ENCODE data around the gene SRI.

SRI gene

DNA sequence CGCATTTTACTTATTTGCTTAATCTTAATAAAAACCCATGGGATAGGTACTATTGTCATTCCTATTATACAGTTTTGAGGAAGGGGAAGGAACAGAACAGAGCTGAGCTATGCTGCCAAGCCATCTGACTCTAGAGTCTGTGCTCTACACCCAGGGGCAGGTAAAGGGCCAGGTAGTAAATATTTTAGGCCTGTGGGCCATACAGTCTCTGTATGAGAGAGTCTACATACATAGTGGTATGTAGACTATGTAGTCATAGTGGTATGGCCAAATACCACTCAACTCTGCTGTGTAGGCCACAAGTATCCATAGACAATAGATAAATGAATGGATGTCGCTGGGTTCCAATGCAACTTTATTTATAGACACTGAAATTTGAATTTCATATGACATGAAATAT, 3.4 kb upstream of the SRI start:
- peaks cover 2% of the 10 kb centered on the region for H3K4me1 ChIP-seq (ENCODE audit: control insufficient read depth, insufficient read depth, low read length)
- H3K27me3 ChIP-seq (ENCODE audit: control insufficient read depth, insufficient read depth, low read length): no peaks in the 10 kb centered on the region
- H3K9me3 ChIP-seq (ENCODE audit: control insufficient read depth, insufficient read depth, low read length): no peaks in the 10 kb centered on the region
- no peak overlapping the region for H3K4me3 ChIP-seq (ENCODE audit: low read depth, low read length)
- no peak overlapping the region for H3K9ac ChIP-seq (ENCODE audit: low read depth, low read length)
- no peaks in the 10 kb centered on the region for H3K36me3 ChIP-seq (ENCODE audit: control insufficient read depth, insufficient read depth, low read length)

DNA sequence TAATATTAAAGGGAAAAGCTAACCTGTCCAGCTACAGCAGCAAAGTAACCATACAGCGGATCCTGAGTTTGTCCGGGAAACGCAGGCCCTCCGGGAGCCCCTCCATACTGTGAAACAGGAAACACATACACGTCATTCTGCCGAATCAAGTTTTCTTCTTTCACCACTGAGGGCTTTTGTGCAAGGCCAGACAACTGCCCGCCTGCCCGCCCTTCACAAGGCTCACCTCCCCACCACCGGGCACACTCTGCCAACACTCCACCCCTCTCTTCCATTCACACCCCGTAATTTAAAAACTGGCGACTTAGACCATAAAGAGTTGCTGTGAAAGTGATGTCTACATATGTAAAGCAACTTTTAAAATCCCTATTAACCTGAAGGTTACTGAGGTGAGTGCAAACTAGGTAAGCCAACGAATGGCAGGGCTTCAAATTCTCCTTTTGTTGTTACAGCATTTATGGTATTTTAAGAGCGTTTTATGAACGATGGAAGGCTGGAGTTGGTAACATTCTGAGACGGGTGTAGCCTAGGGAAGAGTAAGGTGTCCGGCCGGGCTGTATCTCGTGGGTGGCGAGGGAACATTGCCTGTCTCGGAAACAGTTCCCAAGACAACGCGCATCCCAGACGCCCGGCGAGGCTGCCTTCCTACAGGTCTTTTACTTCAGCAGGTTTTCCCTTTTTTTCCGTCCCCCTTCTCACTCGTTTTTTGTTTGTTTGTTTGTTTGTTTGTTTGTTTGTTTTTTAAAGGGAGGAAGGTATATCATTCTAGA, 817 bp downstream of the SRI start:
- Histone ChIP-seq H3K4me3 (ENCODE audit: low read depth, low read length) (peak overlapping the region; percentile 56), H3K9me3 (ENCODE audit: control insufficient read depth, insufficient read depth, low read length) (no peaks in the 10 kb centered on the region), H3K4me1 (ENCODE audit: control insufficient read depth, insufficient read depth, low read length) (peaks cover 23% of the 10 kb centered on the region), H3K9ac (ENCODE audit: low read depth, low read length) (peak overlapping the region; percentile 26), H3K27me3 (ENCODE audit: control insufficient read depth, insufficient read depth, low read length) (no peaks in the 10 kb centered on the region), H3K36me3 (ENCODE audit: control insufficient read depth, insufficient read depth, low read length) (no peaks in the 10 kb centered on the region)

DNA sequence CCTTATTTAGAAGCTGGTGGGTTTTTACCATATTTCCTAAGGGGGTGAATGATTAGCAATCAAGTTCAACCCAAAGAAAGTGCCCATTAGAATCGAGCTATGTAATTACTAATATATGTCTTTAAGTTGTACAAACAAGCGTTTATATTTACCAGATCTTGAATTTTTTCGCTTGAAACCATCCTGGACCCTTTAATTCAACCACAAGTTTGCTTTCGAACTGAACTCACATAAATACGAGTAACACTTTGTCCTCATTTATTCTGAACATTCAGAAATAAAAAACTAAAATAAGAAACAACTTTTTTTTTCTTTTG, 1.5 kb downstream of the SRI start:
- Histone ChIP-seq H3K9ac (ENCODE audit: low read depth, low read length) (no peak overlapping the region), H3K4me1 (ENCODE audit: control insufficient read depth, insufficient read depth, low read length) (peaks cover 23% of the 10 kb centered on the region), H3K27me3 (ENCODE audit: control insufficient read depth, insufficient read depth, low read length) (no peaks in the 10 kb centered on the region), H3K9me3 (ENCODE audit: control insufficient read depth, insufficient read depth, low read length) (no peaks in the 10 kb centered on the region), H3K36me3 (ENCODE audit: control insufficient read depth, insufficient read depth, low read length) (no peaks in the 10 kb centered on the region), H3K4me3 (ENCODE audit: low read depth, low read length) (peak overlapping the region; percentile 56)

DNA sequence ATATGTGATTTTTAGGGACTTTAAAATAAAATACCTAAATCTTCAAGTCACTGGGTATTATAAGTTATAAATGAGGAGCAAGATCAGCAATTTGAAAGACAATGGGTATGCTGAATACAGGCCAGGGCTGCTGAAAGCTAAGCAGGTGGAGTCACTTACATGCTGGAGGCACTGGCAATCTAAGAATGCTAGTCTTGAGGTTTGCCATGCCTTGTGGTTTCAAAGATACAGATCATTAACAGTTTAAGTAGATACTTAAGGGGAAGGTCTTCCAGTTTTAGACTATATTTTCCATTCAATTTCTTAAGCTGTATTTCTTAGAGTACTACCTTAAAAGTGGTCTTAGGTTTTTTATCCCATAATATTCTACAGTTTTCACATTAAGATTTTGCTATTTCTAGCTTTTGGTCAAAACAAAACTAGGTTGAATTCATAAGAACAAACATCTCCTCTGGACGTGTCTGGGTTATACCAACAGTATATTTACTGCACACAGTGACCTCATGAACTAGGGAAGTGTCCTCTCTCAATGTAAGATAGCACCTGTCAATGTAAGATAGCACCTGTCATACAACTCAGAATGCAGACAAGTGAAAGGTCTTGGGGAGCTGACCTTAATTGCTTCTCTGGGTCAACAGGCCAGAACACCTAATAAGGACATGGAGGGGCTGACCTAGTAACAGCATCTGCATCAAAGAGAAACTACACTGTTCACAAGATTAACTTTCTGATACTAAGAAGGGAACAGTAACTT, 2.0 kb downstream of the SRI start:
- Histone ChIP-seq H3K4me3 (ENCODE audit: low read depth, low read length) (no peak overlapping the region), H3K36me3 (ENCODE audit: control insufficient read depth, insufficient read depth, low read length) (no peaks in the 10 kb centered on the region), H3K9ac (ENCODE audit: low read depth, low read length) (no peak overlapping the region)

DNA sequence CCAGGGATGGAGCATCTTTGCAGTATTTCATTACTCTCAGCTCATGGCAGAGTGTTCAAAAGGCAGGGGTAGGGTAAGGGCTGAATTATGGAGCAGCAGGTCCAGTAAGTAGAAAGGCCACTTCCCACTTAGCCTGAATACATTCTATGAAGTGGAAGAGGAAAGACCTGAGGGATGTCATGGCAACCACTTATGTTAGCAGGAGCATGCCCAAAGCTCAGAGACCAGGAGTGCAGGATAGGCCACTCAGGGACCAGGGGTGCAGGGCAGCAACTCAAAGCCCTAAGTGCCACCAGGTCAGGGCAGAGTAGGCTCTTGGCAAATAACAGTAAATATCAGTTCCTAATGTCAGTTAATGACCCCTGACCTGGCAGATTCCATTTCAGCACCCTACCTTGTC, 3.6 kb downstream of the SRI start:
- Histone ChIP-seq H3K4me3 (ENCODE audit: low read depth, low read length) (no peak overlapping the region), H3K27me3 (ENCODE audit: control insufficient read depth, insufficient read depth, low read length) (no peaks in the 10 kb centered on the region), H3K9me3 (ENCODE audit: control insufficient read depth, insufficient read depth, low read length) (no peaks in the 10 kb centered on the region), H3K36me3 (ENCODE audit: control insufficient read depth, insufficient read depth, low read length) (no peaks in the 10 kb centered on the region), H3K9ac (ENCODE audit: low read depth, low read length) (no peak overlapping the region), H3K4me1 (ENCODE audit: control insufficient read depth, insufficient read depth, low read length) (peaks cover 23% of the 10 kb centered on the region)

More for the DNA sequence above, 2.0 kb downstream of the SRI start:
- no peaks in the 10 kb centered on the region for H3K27me3 ChIP-seq (ENCODE audit: control insufficient read depth, insufficient read depth, low read length)
- H3K4me1 ChIP-seq (ENCODE audit: control insufficient read depth, insufficient read depth, low read length): peaks cover 23% of the 10 kb centered on the region
- H3K9me3 ChIP-seq (ENCODE audit: control insufficient read depth, insufficient read depth, low read length): no peaks in the 10 kb centered on the region

DNA sequence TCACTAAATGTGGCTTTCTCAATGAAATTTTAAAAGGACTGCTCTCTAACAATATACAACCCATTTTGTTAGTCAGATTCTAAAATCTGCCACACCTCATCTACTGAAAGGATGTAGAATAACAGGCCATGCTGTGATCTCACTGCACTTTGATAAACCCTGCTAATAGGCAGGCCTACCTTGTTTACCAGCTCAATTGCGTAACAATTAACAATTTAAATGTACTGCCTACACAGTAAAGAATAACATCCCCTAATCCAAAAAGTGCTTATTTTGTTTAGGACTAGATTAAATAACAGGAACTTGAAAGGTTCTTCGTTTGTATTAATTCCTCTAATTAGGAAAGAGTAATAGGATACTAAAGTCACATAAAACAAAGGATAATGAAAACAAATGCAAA, 4.5 kb downstream of the SRI start:
- Histone ChIP-seq H3K4me1 (ENCODE audit: control insufficient read depth, insufficient read depth, low read length) (peaks cover 23% of the 10 kb centered on the region), H3K9ac (ENCODE audit: low read depth, low read length) (no peak overlapping the region), H3K4me3 (ENCODE audit: low read depth, low read length) (no peak overlapping the region), H3K27me3 (ENCODE audit: control insufficient read depth, insufficient read depth, low read length) (no peaks in the 10 kb centered on the region), H3K9me3 (ENCODE audit: control insufficient read depth, insufficient read depth, low read length) (no peaks in the 10 kb centered on the region), H3K36me3 (ENCODE audit: control insufficient read depth, insufficient read depth, low read length) (no peaks in the 10 kb centered on the region)

DNA sequence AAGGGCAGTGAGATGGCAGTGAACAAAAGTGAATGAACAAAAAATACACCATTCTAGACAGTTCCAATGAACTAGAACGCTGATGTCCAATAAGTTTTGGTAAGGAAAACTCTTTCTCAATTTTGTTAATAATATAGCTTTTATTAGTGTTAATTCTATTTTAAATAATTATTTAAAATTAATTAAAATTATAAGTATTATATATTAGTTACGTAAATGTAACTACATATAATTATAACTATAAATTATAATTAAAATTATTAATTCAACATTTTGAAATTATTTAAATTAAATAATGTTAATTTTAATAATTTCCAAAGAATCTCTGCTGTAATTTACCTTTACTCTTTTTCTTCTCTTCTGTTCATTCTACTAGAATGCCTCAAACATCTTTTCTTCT, 5.4 kb downstream of the SRI start:
- no peaks in the 10 kb centered on the region for H3K36me3 ChIP-seq (ENCODE audit: control insufficient read depth, insufficient read depth, low read length)

DNA sequence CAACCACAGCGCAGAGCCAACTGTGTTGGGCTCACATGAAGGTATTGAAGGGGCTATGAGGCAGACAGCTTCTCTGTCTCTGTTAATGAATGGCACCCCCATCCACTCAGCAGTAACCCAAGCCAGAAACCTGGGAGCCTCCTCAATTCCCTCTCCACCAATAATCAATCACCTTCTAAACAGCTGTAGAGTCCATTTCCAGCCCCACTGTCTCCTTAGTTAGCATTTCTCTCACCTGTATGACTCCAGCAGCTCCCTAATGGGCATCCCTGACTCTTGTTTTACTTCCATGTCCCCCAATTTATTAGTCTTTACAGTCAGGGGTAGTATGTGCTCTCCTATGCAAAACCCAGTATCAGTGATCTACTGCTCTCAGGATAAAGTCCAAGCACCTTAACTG, 6.9 kb downstream of the SRI start:
- H3K9me3 ChIP-seq (ENCODE audit: control insufficient read depth, insufficient read depth, low read length): no peaks in the 10 kb centered on the region
- H3K4me1 ChIP-seq (ENCODE audit: control insufficient read depth, insufficient read depth, low read length): peaks cover 17% of the 10 kb centered on the region
- H3K9ac ChIP-seq (ENCODE audit: low read depth, low read length): no peak overlapping the region
- H3K4me3 ChIP-seq (ENCODE audit: low read depth, low read length): no peak overlapping the region
- no peaks in the 10 kb centered on the region for H3K36me3 ChIP-seq (ENCODE audit: control insufficient read depth, insufficient read depth, low read length)
- H3K27me3 ChIP-seq (ENCODE audit: control insufficient read depth, insufficient read depth, low read length): no peaks in the 10 kb centered on the region

More for the DNA sequence above, 5.4 kb downstream of the SRI start:
- Histone ChIP-seq H3K4me3 (ENCODE audit: low read depth, low read length) (no peak overlapping the region), H3K4me1 (ENCODE audit: control insufficient read depth, insufficient read depth, low read length) (peaks cover 23% of the 10 kb centered on the region), H3K9ac (ENCODE audit: low read depth, low read length) (no peak overlapping the region), H3K27me3 (ENCODE audit: control insufficient read depth, insufficient read depth, low read length) (no peaks in the 10 kb centered on the region), H3K9me3 (ENCODE audit: control insufficient read depth, insufficient read depth, low read length) (no peaks in the 10 kb centered on the region)

DNA sequence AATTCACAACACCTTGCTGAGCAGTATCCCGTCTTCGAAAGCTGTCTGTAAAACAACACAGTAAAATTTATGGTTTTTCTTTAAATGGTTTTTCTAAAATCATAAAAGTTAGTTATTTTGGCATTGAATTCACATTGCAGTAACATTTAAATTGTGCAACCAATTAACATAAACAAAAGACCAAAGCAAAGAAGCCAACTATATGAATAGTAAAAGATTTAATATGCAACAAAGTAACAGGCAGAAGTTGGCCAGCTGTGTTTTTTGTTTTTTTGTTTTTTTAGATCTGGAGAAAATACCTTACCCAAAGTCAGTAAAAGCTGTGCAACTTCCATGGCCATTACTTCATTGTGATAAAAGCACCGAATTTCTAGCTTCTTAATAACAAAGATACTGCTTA, 11.3 kb downstream of the SRI start:
- H3K9me3 ChIP-seq (ENCODE audit: control insufficient read depth, insufficient read depth, low read length): no peaks in the 10 kb centered on the region
- no peaks in the 10 kb centered on the region for H3K36me3 ChIP-seq (ENCODE audit: control insufficient read depth, insufficient read depth, low read length)
- no peak overlapping the region for H3K4me3 ChIP-seq (ENCODE audit: low read depth, low read length)
- no peaks in the 10 kb centered on the region for H3K27me3 ChIP-seq (ENCODE audit: control insufficient read depth, insufficient read depth, low read length)
- peaks cover 3% of the 10 kb centered on the region for H3K4me1 ChIP-seq (ENCODE audit: control insufficient read depth, insufficient read depth, low read length)
- no peak overlapping the region for H3K9ac ChIP-seq (ENCODE audit: low read depth, low read length)

DNA sequence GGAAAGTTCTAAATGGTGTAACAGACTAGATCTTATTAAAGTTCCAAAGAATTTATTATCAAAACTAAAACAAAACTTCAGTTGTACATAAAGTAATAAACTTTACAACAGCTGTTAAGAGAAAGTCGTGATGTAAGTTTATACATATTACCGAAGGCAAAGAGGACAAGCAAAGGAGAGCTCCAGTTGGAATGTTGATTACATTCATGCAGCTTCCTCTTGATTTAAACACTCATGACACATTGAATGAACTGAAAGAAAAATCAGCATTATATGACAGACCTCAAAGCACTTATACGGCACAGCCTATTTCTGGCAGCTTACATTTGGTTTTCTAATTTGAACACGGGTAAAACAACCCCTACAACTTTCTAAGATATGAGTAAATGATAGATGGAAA, 13.6 kb downstream of the SRI start:
- no peak overlapping the region for H3K9ac ChIP-seq (ENCODE audit: low read depth, low read length)
- H3K4me1 ChIP-seq (ENCODE audit: control insufficient read depth, insufficient read depth, low read length): peaks cover 6% of the 10 kb centered on the region
- no peaks in the 10 kb centered on the region for H3K36me3 ChIP-seq (ENCODE audit: control insufficient read depth, insufficient read depth, low read length)
- no peaks in the 10 kb centered on the region for H3K27me3 ChIP-seq (ENCODE audit: control insufficient read depth, insufficient read depth, low read length)
- H3K9me3 ChIP-seq (ENCODE audit: control insufficient read depth, insufficient read depth, low read length): no peaks in the 10 kb centered on the region
- H3K4me3 ChIP-seq (ENCODE audit: low read depth, low read length): no peak overlapping the region

DNA sequence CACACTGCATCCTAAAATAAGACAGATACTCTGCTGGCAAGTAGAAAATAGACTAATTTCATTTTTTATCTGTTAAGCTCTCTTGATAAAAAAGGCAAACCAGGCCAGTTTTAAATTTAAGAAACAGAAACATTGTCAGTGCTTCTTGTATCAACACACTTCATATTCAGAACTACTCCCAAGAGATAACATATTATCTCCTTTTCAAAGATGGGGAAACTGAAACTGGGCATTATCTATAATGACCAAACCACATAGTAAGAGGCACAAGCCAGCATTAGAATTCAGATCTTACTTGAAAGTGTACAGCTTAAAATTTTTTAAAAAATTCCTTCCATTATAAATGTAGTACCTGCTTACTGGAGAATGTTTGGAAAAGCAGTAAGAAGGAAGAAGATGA, 14.7 kb downstream of the SRI start:
- Histone ChIP-seq H3K9me3 (ENCODE audit: control insufficient read depth, insufficient read depth, low read length) (no peaks in the 10 kb centered on the region), H3K36me3 (ENCODE audit: control insufficient read depth, insufficient read depth, low read length) (no peaks in the 10 kb centered on the region), H3K27me3 (ENCODE audit: control insufficient read depth, insufficient read depth, low read length) (no peaks in the 10 kb centered on the region), H3K4me3 (ENCODE audit: low read depth, low read length) (no peak overlapping the region), H3K4me1 (ENCODE audit: control insufficient read depth, insufficient read depth, low read length) (peaks cover 15% of the 10 kb centered on the region), H3K9ac (ENCODE audit: low read depth, low read length) (no peak overlapping the region)

DNA sequence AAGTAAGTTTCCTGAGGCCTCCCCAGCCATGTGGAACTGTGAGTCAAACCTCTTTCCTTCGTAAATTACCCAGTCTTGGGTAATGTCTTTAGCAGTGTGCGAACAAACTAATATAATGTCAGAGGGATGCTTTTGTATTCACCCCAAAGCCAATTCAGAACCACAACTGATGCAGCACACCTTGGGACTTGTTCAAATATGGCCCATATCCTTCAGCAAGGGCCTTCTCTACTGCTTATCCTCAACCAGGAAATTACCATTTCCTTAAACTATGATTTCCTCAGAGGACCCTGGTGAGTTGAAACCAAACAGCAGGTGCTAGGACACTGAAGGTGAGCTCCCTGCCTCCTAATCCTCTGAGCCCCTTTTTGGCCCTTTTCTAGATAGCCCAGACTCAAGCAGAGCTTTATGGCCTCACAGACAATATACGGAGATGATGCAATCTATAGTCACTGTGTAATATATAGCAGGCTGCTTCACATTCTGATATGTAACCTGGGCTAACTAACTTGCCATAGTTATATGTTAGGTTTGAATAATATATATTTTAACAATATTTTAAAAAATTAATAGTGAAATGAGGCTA, 15.2 kb downstream of the SRI start:
- Histone ChIP-seq H3K9me3 (ENCODE audit: control insufficient read depth, insufficient read depth, low read length) (no peaks in the 10 kb centered on the region), H3K4me3 (ENCODE audit: low read depth, low read length) (no peak overlapping the region), H3K36me3 (ENCODE audit: control insufficient read depth, insufficient read depth, low read length) (no peaks in the 10 kb centered on the region), H3K27me3 (ENCODE audit: control insufficient read depth, insufficient read depth, low read length) (no peaks in the 10 kb centered on the region), H3K4me1 (ENCODE audit: control insufficient read depth, insufficient read depth, low read length) (peaks cover 15% of the 10 kb centered on the region), H3K9ac (ENCODE audit: low read depth, low read length) (no peak overlapping the region)
